Stimulated activated CD4-positive, alpha-beta T cell treated with anti-CD3 and anti-CD28 coated beads, Interleukin-1b, Interleukin-23, amount 100 ng/mL, for 1 hour (primary cell): ENCODE measurements around the gene CDC42BPG.

Experiments used
- DNase-seq, 2 donors: peaks; one replicate each; pipeline ENCODE4 v3.0.0-alpha.2; 2020; ENCODE audit warnings: low read depth in 2 of 2

The CDC42BPG gene

DNA sequence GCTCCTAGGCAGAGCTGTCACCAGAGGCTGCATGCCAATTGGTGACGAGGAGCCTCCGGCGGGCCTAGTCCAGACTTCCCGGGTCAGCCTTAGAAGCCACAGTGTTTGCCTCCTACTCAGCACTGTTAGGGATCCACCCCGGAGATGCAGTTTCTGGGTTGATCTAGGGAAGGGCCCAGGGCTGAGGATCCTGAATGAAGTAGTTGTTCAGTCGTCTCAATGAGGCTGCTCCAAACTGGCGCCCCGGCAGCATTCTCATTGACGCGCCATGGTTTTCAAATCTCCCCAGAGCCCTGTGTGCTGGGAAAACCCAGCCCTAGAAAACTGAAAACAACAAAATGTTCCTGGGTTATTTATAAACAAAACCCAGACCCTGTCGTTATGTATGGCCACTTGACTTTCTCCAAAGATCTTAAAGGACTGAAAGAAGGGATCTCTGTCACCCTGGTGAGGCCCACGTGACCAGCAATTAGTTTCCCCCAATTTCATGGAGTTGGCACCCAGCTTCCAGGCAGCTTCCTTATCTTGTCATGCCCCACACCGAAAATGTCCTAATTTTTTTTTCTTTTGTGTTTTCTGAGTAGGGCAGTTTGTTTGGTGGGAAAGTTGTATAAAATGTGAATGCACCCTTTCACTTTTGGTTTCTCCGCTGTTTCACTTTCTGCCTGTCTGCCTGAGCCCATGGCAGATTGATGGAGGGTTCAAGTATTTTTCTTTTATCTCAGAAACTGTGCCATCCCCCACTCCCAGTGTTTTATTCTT is 36.0 kb upstream of the CDC42BPG start:
- DNase-seq: no peak

DNA sequence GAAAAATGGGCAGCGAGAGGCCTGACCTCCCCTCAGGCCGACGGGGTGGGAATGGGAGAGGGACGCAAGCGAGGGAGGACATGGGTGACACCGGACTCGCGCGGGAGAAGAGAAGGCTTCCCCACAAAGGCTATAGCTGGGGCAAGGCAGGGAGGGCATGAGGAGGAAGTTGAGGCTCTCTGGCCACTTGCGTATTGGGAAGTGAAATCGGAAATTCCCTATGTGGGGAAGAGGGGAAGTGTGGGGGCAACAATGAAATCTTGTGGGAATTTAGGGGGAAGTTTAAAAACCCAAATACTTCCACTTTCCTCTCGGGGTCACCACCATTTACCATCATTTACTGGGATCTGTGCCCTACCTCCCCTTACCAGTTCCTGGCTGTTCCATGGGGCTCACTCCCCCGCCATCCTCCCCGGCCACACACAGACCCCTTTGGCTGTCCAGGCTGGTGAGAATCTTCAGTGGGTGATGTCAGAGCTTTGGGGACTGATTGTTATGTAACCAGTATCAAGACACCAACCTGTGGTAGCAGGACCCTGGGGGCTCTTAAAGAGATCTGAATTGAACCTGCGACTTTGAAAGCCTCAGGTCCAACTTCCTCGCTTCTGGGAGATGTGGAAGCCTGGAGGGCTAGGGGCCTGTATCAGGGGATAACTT is 34.9 kb upstream of the CDC42BPG start:
- no peak for DNase-seq

DNA sequence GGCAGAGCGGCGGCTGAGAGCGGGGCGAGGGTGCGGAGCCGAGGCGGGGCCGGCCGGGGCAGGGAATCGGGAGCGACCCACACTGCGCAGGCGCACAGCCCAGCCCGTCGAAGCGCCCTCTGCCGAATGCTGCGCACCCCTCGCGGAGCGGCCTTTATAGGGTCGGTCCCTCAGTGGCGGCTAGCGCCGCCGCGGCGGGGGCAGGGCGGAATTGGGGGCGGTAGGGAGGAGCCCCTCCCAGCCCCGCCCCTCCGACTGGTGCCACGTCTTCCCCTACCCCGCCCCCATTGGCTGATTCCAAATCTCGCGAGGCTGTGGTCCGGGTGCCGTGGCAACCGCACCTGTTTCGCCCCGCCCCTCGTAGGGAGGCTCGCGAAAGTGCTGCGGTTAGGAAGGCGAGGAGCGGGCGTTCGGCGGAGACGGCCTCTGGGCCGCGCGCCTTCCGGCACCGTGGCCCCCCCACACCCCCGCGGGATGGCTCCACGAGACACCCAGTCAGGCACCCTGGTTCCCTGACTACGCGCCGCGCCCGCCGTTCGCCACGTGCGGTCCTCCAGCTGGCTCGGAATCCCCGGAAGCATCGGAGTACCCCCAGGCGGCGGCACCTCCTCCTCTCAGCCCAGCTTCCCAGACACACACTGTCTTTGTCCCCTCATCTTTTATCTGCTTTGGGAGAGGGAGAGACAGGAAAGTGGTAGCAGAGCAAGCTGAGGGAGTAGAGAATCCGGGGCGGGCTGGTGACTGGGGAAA is 34.2 kb upstream of the CDC42BPG start, which contains the start of gene EHD1:
Gene EHD1, minus strand, starts transcription at position 128 of the 750 bp plus-strand sequence. CDS start 157 bp downstream, outside the sequence.
- peak; percentile 99 to 100 for DNase-seq

DNA sequence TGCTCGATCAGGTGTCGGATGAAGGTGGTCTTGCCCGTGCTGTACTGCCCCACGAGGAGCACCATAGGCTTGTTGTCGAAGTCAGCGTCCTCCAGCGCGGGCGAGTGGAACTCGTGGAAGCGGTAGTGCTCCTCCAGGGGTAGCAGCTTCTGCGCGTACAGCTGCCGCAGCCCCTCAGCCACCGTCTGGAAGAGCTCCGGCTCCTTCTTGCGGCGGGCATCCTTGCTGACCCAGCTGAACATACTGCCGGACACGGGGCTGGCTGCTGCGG is 33.7 kb upstream of the CDC42BPG start:
- no peak for DNase-seq

DNA sequence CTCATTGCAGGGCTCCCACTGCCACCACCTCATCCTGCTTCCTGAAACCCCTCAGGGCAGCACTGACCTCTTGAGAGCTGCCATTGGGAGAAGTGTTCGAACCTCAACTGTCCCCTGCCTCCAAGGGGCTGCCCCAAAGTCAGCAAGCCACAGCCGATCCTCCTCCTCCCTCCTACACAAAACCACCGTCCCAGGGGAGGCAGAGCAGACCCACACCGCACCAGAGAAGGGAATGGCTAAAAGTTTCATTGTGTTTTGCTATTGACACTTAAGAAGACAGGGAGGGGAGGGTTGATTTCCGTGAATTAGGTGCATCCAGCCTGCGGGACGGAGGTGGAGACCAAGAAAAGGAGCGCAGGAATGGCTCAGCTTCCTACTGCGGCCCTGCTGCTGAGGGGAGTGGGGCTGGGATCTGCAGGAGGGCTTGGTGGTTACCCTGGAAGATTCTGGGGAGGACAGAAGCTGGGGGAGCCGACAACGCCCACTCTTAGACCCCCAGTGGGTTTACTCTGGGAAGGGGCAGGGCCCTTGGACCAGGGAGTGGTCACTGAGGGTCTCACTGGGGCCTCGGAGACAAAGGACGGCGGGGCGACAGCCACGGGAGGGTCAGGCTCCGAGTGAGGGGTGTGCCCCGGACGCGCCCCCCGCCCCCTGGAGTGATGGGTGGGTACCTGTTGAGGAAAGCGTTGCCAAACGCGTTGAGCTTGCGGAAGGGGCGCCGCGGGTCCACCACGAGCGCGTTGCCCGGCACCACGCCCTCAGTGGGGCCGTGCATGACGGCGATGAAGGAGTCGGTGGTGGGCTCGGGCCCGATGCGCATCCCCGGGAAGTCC is 33.2 kb upstream of the CDC42BPG start:
- DNase-seq: no peak

DNA sequence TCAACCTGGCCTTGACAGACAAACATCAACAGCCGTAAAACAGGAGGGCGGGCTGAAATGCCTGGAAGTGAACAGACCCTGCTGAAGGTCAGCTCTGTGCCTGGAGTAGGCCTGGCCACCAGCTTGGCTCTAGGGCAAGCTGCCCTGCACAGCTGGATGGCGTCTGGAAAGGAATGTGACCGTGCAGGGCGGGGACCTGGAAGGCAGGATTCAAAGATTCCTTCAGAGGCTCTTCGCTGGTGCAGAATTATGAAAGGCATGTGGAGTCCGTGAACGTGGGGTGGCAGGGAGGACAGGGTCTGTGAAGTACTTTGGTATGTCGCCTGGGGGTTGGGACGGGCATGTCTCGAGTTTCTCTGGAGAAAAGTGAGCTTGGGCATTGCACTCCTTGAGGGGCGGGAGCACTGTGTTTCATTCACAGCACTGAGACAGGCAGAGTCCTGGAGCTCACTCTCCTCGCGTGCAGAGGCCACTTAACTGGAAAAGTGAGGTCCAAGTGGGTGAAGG is 32.4 kb upstream of the CDC42BPG start:
- DNase-seq: no peak

DNA sequence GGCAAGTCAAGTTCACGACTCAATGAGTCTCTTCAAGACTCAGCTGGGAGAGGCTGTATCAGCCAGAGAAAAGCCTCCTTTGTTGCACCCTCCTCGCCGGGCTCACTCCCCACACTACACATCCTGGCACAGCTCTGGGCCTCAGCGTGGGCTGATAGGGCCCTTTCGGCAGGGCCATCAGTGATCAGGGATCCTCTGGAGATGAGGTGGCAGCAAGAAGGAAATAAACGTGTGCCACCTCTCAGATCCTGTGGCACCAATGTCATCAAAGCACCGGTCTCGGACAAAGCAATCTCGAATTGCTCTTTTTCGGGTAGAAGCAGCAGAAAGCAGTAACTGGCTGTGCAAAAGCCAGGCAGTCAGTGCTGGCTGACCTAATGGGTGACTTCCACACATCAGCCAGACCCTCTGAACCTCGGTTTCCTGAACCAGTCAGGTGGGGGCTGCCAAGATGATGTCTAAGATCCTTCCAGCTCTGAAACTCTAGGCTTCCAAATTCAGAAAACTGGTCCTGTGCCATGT is 31.8 kb upstream of the CDC42BPG start:
- no peak for DNase-seq

DNA sequence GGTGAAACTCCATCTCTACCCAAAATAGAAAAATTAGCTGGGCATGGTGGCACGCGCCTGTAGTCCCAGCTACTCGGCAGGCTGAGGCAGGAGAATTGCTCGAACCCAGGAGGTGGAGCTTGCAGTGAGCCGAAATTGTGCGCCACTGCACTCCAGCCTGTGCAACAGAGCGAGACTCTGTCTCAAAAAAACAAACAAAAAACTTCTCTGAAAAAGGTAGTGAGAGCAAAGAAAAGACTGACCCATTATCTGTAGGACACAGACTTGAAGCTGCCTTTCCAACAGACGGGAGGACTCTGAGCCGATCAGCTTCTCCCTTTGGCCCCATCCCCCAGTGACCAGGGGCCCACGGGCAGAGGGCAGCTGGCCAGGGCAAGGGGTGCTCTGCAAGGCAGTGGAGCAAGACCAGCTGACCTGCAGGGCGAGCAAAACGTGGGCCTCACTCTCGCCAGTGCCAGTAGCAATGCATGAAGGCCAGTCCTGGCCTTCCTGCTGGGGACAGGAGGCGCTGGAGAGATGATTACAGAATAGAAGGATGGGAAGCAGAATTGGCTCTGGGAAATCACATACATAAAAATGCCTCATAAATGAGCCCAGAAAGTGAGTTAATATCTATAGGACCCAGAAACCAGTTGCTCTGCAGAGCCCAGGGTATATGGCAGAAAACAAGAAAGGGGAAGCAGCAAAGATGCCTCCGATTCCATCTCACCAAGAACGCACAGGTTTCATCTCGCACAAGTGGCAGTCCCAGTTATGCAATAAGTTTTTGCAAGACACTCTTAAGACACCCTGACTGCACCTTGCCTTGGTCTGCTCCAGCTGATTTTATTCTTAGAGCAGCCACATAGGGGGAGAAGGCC is 31.1 kb upstream of the CDC42BPG start:
- DNase-seq: no peak

DNA sequence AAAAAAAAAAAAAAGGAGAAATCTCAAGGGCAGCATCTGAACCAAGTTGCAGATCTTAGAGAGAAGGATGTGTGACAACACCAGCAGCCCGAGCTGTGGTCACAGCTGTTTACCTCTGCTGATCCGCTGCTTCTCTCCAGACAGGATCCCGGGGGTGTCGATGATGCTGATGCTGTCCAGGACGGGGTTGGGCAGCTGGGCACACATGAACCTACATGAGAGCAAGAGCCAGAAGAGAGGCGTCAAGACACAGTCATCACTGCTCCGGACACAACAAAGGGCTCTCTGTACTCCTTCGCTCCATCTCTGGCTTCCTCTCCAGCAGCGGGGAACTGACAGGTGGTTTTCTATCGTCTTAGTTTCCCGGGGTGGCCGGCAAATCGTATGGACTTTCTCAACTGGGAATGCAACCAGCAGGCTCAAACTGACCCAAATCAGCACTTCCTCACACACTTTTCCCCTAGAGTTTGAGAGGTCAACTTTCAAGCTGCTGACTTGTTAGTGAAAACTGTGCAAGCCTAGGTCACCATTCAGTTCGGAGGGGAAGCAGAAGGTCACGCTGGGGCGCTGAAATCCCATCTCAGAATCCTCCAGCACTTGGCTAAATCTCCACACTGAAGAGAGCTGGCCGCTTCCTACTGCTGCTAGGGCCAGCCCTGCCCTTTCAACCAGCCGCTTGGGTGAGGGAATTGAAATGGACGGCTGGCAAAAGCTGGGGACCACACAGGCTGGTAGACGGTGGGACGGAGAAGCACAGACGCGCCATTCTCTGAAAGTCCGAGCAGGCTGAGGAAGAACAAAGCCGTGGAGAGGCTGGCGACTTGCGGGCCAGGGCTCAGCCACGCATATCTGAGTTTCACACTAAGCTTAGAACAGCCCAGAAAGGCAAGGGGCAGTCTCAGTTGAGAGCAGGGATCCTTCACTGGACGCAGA is 30.1 kb upstream of the CDC42BPG start:
- DNase-seq: no peak

DNA sequence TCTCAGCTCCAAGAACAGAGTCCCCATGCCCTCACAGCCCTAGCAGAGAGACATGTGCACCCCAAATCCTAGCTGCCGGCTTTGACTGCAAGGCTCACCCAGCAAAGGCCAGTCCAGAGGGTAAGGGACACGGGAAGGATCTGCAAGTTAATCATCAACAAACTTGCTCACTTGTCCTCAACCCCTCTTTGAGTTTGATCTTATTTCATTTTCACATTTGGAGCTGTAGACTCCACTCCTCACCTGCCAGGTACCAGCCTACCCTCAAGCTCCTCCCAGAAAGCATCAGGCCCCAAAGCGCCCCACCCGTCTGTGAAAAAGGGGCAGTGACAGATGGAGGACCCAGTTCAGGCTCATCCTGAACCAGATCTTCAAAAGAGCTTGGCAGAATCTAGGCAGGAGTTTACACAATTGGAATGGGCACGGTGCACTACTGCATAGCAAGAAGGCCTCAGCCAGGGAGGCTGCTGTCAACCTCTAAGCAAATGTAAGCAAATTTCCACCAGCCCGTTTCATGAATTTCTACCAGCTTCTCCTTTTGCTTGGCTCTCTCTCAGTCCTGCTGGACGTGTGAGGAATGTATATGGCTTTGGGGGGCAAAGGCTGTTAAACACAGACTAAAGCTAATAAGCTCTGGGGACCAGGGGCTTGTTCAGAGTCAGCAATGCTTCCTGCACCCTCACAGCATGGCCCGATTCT is 28.5 kb upstream of the CDC42BPG start:
- DNase-seq: no peak

DNA sequence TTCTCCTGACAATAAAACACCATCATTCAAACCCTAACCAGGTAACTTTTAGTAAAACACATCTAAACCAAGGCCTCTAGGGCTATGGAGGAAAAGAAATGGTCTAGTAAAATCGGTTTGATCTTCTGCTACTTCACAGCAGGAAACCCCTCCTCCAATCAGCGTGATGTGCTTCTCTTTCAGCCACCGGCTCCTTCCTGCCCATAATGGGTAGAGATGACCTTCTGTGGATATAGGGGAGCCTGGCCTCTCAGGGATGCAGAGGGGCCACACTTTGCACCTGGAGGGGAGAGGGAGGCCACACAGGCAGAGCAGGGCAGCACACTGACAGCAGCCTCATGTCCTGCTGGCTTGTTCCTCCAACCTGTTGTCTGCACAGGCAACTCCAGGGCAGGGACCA is 27.0 kb upstream of the CDC42BPG start:
- no peak for DNase-seq

DNA sequence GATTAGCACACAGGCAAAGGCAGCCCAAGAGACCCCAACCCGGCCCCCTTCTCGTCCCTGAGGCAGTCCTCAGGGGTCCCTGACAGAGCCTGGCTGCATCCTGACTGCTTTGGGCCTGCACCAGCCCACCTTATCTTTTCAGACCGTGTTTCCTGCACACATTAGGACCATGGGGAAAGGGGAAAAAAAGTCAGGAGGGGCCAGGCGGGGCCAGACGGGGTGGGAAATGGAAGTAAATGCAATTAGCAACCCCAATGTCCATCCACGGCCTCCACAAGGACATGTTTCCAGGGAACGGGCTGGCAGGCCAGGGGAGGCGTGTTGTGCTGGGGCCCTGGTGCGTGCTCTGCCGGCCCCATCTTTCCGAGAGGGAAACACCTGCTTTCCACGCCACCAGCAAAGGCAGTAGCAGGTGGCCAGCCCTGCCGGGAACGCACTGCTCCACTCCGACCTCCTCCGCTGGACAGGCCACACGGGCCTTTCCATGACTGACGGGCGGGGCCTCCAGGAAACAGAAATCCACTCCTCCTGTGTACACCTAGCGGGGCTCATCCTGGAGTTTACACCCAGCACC is 26.5 kb upstream of the CDC42BPG start:
- no peak for DNase-seq

DNA sequence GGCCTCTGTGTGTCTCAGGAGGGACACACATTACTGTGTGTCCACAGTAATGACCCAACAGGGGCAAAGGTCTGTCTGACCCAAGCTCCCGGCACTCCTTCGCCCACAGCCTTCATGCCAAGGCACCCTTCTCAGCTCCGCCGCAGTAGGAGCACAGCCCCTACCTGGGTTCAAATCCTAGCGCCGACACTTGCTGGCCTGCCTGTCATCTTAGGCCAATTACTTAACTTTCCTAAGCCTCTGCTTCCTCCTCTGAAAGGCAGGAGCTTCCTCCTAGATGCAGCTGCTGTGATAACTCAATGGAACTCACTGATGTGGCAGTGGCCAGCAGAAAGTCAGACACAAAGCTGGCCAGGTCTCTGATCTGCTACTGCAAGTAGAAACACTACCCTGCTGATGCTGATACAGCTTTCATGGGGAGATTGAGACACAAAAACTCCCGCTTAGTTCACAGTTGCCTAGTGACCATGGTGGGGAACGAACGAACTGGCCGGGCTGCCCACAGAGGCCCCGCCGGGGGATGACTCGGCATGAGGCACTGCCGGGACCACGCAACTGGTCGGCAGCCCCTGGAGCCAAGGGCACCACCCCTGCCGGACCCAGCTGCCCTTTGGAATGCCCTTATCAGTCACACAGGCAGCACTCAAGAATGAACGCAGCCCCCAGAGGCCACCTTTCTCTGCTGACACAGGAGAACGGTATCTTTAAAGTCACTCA is 25.9 kb upstream of the CDC42BPG start:
- DNase-seq: no peak

DNA sequence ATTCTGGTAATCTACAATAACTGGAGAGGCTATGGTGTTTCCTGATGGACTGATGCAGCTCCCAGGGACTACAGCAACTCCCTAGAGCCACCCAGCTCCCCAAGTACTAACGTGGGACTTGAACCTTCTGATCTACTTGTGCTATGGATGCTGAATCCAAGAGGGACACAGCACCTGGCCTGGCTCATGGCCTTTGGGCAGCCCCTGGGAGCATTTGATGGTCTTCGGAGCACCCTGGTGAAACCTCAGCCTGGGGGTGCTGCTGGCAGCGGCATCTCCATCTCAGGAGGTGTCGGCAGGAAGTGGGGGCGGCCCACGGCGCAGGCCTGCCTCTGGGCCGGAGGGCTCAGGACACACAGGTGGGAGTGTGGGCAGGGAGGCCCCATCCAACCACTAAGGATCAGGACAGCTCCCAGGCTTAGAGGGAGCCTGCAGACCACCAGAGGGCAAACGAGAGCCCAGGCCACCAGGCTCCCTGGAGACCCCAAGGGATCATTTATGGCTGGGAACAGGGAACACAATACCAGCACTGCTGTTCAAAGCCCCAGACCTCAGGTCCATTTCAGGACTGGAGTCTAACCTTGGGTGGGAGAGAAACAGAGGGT is 25.2 kb upstream of the CDC42BPG start:
- no peak for DNase-seq

DNA sequence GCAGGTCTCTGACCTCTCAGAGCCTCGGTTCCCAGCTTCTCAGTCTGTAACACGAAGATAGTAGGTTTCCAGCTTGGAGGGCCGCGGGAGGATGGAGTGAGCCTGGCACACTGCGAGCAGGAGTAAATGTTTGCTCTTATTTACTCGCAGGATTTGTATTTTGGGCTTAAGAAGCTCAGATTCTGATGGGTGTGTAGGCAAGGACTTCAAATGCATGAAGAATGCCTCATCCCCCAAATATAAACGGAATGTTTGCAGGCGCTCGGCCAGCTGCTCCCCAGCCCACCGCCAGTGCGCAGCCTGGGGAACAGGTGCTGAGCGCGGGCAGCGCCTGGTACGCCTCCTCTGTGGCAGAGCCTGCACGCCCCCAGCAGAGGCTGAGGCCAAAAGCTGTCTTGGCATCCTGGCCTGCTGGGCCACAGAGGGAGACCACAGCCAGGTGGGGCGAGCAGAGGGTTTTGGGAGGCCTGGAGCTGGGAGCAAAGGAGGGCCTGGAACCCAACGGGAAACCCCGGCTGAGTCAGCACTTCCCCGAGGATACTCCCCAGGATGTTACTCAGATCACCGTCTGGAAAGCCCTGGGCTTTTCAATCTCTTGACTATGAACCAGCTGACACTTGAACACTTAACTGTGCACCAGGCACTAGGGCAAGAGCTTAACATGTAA is 24.6 kb upstream of the CDC42BPG start:
- DNase-seq: no peak

DNA sequence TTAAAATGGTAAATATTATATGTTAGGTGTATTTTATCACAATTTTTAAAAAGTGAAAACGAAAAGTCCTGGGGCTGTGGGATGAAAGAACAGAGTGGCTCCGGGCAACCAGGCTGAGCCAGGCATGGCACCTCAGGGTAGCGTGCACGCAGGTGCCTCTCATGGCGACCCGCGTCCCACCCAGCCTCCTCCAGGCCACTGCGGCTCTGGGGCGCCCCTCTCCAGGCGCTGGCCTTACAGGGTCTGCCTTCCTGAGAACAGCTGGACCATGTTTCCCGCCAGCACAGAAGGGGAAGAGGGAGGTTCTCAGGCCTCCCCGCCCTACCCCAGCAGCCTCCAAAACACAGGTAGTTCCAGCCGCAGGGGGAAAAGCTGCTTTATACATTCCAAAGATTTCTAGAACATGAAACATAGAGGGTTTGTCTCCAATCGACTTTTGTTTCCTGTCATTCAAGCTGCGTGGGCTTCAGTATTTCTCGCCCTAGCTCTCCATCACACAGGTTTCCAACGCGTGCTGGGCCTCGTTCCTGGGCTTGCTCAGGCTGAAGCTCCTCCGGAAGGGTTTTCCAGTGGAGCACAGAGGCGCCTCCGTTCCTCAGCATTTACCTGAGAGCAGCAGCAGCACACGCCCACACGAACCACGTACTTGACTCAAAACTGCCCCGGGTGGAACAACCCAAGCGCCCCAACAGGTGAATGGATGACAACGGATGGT is 23.5 kb upstream of the CDC42BPG start:
- DNase-seq: no peak
